Activated T-helper 1 cell treated with Interleukin-2 at 50 U/mL for 16 hours (primary cell): Measurements from ENCODE around the gene ARMC6.
A peak's percentile ranks its signal among the peaks of the same experiment; 100 is the strongest.

Source experiments
- DNase-seq: peaks from one replicate; pipeline ENCODE4 v3.0.0-alpha.2; 2020; ENCODE audit warnings: low read depth

The ARMC6 gene

DNA sequence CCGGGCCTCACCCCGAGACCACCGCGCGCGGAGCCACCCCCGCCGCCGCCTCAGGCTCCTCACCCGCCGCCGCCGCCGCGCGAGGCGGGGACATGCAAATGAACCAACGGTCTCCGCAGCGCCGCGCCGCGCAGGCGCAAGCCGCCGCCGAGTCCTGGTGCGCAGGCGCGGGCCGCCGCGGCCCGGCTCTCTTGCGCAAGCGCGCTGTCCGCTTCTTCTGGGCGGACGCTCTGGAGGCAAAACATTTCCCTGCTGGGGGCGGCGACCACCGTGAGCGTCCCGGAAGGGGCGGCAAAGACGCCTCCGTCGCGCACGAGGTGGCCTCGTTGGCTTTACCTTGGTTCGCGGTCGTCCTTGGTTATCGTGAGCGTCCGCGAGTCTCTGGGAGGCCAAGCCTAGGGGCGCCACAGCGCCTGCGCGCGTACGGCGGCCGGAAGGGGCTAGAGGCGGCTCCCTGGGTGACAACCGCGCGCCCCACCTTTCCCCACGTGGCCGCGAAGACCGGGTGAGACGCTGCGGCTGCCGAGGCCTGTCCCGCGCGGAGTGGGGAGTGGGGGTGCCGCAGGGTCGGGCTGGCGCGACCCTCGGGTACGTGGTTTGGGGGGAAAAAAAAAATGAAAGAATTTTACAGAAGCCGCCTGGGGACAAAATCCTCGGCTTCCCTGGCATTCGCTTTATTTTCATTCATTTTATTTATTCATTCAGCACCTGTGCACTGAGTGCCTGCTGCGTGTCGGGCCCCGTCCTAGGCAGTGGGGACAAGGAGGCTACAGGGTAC lies at the start of gene ARMC6, which contains the start of gene SUGP2:
ARMC6 (plus strand) TSS at position 178 of the 778 bp plus-strand sequence. CDS start 607 bp downstream, outside the sequence.
SUGP2 (minus strand) TSS at position 92 of the 778 bp plus-strand sequence. CDS start 2,446 bp downstream, outside the sequence.
- peak; percentile 86 for DNase-seq

DNA sequence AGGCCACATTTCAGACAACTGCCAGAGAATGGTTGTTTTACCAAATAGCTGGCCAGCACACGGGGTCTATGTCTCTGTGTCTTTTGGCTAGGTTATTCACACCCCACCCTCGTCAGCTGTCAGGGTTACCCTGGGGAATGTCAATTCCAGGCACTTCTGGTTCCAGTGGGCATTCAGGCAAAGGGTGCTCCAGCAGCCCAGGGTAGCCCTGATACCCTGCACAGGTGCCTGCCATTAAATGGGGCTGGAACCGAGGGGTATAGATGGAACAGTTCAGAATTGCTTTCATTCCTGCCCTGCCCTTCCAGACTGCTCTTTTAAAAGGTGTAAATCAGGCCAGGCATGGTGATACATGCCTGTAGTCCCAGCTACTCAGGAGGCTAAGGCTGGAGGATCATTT lies 49.2 kb upstream of the ARMC6 start:
- DNase-seq = no peak

DNA sequence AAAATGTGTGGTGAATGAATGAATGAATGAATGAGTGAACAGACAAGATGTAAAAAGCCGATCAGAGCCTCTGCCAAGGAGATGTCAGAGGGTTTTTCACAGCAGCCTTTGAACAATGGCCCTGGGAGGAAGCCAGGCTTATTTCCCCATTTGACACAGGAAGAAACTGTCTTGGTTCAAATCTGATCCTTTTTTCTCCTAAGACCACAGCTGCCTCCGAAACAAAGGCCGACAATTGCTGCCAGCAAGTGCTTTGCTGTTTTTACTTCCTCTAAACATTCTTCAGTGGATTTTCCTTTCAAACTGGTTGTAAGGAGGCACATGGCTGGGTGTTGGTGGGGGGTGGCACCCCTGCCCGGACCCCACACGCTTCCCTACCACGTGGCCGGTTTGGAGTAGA lies 48.1 kb upstream of the ARMC6 start:
- no peak for DNase-seq

DNA sequence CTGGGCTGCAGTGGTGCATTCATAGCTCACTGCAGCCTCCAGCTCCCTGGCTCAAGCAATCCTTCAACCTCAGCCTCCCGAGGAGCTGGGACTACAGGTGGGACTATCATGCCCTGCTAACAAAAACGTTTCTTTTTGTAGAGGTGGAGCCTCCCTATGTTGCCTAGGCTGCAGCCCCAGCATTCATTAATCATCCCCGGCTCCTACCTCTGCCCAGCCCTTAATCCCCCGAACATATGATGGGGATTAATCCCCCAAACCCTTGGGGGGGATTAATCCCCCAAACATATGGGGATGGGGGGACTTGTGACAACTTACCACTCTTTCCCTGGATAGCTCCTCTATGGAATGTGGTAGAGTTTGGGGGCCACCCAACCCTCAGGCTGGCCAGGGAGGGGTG lies 45.9 kb upstream of the ARMC6 start:
- DNase-seq = no peak

DNA sequence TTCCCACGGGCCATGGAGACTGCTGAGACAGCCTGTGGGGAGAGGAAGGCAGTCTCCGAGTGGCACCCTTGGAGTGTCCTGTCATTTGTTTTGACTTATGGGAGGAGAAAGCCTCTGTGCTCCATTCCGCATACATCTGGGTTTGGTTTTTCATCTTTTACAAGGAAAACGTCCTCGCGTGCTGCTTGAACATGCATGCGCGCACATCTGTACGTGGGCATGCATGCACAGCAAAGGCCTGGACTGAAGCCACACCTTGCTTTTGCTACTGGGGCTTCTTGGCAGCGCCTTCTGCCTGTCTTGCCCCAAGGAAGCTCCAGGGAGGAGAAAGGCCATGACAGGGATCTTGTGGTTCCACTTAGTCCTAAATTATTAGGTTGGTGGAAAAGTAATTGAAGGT lies 44.1 kb upstream of the ARMC6 start:
- no peak for DNase-seq

DNA sequence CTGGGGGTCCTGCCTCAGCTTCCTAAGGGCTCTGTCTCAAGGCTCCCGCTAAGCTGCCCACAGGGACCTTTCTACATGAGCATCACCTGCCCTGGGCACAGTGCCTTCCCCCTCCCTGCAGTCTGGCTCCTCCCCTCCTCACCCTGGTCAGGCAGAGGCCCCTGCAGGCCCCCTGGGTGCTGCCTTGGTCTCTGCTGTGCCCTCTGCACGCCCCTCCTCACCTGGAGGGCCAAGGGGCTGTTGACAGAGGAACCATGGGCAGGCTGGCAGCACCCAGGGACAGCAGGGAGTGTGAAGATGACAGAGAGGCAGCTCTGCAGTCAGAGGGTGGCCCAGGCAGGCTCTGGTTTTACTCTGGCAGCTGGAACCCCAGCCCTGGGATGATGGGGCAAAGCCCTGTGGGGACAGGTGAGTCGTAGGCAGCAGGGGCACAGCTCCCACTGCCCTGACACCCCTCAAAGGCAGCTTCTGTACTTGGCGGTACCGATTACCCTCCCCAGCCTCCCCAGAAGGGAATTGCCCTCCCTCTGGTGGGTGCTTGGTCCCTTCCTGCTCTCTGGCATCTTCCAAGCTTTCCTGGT lies 43.2 kb upstream of the ARMC6 start:
- DNase-seq = no peak

DNA sequence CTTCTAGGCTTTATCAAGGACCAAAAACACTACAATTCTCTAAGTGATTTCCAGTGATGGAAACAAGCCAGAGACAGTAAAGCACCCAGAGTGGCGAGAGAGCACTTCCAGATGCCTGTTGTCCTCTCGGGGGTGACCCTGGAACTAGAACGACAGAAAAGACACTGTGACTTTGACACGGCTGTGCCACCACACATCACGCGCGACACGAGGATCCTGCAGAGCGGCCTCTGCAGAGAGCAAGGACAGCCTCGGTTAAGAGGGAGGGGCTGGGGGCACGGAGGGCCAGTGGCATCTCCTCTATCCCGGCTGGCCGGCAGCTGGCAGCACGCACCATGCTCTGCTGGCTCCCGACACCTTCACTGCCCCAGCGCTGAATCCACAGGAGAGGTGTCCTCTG lies 42.4 kb upstream of the ARMC6 start:
- DNase-seq = no peak

DNA sequence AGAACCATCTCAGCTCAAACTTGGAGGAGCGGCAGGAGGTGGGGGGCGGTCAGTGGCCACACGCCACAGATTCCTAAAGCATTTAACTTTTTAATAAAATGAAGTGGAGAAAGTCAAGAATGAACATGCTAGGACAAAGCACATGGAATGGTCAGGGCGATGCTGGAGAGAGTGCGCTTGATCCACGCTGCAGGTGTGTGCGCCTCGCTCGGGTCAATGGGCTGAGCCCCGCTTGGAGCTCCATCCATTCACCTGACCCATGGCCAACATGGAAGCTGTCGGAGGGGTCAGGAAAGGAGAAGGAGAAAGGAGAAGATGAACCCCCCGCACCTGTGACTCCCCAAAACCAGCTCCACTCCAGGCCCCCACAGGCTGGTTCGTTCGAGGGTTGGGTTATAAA lies 41.9 kb upstream of the ARMC6 start:
- no peak for DNase-seq

DNA sequence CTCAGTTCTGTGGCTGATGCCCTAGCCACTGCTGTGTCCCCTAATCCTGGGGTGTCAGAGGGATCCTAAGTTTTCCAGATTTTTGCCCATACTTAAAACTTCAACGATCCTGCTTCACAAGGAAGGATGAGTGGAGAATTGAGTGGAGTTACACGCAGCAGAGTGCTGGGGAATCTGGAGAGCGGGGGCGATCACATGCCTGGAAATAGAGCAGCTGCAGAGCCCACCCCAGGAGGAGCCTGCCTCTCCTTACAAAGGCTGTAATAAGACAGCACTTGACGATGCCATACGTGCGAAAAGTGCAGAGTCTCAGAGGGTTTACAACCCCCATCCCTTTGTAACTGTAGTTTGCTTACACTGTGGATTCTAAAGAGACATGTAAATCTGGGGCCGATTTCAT lies 40.7 kb upstream of the ARMC6 start:
- DNase-seq = no peak

DNA sequence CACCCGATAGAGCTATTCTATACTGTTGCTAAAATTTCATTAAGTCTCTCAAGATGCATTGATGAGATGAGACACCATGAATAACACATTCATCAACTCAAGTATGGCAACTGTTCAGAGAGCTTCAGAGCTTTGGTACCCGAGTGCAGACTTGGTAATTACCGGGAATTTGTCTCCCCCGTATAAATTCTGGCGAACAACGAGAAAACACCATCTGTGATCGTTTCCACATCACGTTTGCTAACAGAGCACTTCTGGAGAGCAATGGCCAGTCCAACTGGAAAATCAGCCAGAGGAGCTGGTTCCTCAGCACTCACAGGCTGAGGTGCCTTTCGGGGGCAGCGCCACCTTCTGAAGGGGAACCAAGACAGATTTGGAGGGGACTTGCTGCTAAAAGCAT lies 40.3 kb upstream of the ARMC6 start:
- no peak for DNase-seq

DNA sequence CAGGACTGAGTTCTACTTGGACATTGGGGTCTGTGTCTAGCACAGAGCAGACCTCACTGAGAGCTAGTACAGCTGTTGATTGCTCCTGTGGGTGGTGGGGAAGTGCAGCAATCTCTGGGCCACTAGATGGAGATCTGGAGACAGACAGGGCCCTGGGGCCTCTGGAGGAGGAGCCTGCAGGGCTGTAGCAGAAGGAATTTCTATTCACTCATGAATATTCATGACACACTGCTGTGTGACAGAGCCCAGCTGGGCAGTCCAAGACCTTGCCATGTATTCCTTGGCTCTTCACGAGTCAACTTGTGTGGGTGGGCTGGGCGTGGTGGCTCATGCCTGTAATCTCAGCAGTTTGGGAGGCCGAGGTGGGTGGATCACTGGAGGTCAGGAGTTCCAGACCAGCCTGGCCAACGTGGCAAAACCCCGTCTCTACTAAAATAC lies 37.6 kb upstream of the ARMC6 start:
- no peak for DNase-seq

DNA sequence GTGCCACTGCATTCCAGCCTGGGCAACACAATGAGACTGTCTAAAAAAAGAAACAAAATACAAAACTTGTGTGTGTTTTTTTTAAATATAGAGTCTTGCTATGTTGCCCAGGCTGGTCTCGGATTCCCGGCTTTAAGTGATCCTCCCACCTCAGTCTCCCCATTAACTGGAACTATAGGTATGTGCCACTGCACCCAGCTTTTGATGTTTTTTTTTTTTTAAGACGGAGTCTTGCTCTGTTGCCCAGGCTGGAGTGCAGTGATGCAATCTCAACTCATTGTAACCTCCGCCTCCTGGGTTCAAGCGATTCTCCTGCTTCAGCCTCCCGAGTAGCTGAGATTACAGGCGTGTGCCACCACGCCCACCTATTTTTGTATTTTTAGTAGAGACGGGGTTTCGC lies 37.1 kb upstream of the ARMC6 start:
- no peak for DNase-seq

DNA sequence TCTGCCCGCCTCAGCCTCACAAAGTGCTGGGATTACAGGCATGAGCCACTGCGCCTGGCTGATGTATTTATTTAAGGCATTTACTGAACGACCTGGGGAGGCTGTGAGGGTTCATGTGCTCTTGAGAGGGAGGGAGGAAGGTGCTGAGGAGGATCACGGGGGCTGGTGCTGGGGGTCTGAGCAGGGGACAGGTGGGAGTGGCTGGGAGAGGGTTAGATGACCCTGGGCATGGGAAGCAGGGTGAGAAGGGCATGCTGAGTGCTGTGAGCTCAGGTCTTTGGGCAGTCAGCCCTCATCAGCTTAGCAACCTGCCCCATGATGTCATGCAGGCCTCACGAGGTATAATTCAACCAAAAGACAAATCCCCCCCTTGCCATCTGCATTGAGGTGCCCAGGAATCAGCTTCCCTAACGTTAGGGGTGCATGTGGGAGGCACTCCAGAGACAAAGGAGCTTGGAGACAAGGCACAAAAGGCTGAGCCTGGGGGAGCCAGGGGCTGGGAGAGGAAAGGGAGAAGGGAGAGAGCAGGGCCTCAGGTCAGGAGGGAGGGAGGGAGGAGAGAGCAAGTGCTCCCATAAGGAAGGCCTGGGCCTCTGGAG lies 36.5 kb upstream of the ARMC6 start:
- DNase-seq = no peak

DNA sequence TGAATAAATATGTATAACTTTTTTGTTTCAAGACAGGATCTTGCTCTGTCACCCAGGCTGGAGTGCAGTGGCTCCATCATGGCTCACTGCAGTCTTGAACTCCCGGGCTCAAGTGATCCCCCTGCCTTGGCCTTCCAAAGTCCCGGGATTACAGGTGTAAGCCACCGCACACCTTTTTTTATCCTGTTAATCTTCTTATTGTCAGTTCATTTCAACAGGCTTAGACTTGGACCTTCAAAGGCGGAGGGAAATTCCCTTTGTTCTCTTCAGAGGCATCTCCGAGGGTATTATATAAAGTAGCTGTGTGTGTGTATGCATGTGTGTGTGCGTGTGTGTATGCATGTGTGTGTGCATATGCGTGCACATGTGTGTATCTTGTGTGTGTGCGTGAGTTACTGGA lies 35.1 kb upstream of the ARMC6 start:
- DNase-seq = no peak

DNA sequence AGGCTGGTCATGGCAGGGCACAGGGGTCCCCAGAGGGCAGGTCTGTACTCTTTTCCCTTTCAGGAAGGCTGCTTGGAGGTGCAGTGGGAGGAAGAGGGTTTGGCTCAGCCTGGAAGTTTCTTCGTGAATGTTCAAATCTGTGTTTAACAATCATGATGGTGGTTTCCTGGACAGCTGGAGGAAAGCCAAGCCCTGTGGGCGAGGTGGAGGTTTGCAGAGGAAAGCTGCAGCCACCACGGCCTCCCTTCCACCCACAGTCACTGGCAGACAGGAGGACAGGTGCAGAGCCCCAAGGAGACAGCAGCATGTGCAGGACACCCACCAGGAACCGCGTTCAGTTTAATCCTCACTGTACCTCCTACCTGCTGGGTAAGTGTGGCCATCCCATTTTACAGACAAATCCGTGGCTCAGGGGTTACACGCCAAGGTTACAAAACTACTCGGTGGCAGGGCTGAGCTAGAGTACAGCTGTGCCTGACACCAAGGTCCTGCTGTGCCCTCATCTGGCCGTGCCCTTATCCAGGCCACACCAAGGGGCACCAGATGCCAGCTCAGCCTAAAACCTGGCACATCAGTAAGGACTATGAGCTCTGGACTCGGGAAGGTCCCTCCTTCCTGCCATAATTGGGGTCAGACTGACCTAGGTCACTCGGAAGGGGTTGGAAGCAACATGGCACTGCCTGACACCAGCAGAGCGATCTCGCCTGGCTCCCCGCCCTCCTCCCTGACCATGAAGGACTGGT lies 34.2 kb upstream of the ARMC6 start:
- no peak for DNase-seq

DNA sequence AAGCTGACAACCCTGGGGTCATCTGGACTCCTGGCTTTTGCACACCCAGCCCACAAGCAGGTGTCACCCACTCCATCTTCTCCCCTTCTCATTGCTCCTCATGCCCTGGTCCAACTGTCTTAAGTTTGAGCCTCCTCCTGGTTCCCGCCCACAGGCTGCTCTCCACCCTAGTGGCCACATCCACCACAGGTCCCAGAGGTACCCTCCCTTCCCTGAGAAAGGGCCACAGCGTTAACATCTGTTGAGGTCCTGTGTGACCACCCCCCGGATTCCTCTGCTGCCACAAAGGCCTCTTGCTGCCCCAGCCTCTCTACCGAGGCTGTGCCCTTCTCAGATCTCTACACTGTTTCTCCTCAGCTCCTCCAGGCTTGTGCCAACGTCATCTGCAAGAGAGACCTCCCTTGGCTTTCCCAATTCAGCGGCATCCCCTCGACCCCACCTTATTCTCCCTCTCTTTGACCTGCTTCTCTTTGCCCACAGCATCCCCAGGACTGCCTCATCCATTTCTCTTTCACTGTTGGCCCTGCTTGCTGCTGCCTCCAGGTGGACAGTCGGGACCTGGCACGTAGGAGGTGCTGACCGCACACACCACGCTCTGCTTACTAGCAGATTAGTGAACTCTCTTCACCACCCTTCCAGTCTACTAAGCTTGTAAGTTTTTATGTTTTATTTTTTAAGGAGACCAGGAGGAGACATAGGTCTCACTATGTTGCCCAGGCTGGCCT lies 33.3 kb upstream of the ARMC6 start:
- DNase-seq = no peak

DNA sequence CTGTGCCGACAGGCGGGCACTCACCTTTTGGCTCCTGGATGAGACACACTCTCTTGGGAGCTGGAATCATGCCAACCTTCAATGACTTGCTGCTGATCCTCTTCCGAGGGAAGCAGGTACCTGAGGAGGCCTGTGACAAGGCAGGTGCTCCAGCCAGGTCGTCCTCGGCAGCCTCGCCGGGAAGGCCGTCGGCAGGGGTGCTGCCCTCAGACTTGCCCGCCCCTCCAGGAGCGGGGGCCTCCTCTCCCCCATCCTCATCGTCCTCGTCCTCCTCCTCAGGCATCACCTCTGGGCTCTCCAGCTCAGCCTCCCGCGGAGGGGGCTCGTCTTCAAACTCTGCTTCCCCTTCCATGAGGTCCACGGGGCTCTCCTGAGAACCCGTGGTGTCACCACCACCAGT lies 29.3 kb upstream of the ARMC6 start:
- DNase-seq = no peak

DNA sequence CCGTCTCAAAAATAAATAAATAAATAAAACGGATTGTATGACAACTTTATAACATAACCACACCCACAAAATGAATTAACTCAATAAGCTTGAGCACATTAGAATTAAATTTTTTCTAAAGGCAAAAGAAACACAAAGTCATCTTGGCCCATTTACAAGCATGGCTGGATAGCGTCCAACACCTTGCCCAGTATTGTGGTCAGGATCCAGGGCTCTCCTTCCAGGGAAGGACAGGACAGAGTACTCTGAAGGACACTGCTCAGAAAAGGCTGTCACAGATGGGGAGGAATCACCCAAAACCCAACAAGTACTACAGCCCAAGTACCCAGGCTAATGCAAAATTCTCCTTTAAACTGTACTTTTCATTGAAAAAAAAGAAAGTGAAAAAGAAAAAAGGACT lies 27.2 kb upstream of the ARMC6 start:
- no peak for DNase-seq

DNA sequence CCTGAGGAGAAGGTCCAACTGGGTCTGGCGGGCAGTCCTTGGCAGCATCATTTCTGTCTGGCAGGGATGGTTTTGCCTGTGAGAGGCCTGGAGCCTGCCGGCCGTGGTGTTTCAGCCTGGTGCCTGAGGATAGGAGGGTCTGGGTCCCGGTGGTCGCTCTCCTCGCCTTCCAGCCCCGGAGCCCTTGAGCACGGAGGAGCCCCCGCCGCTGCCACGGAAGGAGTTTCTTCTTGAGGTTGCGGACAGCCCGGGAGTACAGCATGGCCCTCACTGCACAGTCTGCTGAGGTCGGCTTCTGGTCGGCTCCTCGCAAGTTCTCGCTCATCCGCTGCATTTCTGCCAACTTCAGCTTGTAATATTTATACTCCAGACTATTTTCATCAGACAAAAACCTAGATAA lies 23.5 kb upstream of the ARMC6 start:
- DNase-seq = no peak

DNA sequence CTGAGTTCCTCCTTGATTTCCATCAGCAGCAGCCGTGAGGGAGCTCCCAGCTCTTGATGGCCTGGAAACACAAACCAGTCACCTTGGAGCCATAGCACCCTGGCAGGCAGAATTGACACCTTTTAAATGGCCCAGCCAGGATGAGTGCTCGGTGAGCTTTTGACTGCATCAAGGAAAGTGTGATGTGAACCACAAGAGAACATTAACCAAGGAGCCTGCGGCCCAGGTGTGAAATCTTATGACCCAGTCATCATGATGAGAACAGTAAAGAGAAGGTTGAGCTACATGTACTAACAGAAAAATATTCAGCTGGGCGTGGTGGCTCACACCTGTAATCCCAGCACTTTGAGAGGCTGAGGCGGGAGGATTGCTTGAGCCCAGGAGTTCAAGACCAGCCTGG lies 22.9 kb upstream of the ARMC6 start:
- no peak for DNase-seq

DNA sequence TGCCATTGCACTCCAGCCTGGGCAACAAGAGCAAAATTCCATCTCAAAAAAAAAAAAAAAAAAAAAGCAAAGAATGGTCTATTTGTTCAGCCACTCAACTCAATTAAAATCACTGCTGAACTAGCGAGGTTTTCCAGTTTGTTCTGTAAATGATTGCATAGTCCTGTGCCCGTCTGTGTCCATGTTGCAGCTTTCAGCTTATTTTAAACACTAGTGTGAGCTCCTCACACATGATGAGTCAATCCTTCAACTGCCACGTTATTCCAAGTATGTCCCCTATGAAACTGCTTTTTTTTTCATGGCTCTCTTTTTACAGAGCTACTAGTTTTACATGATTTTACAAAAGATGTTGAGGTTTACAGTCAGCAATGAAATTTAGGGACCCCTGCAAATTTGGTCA lies 12.3 kb upstream of the ARMC6 start:
- no peak for DNase-seq

DNA sequence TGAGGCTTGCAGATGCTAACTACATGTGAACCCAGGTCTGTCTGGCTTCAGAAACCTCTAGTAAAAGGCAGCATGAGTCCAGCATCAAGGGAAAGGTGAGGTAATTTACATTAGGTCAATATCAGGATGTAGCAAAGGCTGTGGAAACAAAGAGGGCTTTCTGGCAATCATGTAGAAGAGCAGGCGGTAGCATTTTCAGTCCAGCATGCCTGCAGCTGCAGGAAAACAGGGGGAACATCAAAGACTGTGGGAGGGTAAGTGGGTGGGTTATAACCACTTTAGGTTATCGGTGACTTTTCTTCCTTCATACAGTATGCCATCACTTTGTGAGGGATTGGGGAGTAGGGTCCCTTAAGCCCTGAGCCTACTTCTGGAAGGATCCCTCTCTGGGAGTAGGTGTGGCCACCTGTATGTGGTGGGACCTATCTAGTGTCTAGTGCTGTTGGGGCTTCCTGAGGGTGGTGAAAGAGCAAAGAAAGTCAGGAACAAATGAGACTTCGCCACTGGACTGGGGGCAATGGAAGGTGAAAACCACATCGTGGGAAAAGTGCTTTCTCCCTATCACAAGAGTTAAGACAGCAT lies 10.9 kb upstream of the ARMC6 start:
- no peak for DNase-seq
